ENCODE data around the gene MYO18A.

GRCh38 chr17:29212681-29213121 lies 32.5 kb upstream of the MYO18A start:
- no peak for TF ChIP-seq CTCF (IDR thresholded peaks at IDR 0.05; ENCODE audit: borderline replicate concordance, extremely low read depth, low read length, poor library complexity, severe bottlenecking)
- no peak for TF ChIP-seq EZH2 (IDR thresholded peaks at IDR 0.05; ENCODE audit: borderline replicate concordance, low read depth, low read length, severe bottlenecking)

Measured in DND-41 (cell line).